ENCODE measurements around the gene PDIA5.

Gene PDIA5

DNA sequence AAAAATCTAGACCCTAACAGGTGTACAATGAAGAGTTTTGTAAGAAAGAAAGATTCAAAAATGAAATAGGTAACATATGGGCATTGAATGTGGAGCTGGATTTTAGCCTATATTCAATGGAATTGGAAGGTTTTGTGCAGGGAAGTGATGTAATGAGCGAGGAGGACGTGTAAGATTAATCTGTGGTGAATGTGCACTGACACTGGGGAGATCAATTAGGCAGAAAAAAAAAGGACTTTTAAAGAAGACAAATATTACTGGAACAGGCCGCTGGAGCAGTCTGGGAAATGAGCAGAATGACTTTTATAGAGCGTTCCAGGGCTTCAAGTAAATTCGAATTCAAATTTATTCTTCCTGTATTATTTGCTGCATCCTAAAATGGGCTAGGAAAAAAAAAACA lies 55.2 kb downstream of the PDIA5 start:
- no peak for DNase-seq

DNA sequence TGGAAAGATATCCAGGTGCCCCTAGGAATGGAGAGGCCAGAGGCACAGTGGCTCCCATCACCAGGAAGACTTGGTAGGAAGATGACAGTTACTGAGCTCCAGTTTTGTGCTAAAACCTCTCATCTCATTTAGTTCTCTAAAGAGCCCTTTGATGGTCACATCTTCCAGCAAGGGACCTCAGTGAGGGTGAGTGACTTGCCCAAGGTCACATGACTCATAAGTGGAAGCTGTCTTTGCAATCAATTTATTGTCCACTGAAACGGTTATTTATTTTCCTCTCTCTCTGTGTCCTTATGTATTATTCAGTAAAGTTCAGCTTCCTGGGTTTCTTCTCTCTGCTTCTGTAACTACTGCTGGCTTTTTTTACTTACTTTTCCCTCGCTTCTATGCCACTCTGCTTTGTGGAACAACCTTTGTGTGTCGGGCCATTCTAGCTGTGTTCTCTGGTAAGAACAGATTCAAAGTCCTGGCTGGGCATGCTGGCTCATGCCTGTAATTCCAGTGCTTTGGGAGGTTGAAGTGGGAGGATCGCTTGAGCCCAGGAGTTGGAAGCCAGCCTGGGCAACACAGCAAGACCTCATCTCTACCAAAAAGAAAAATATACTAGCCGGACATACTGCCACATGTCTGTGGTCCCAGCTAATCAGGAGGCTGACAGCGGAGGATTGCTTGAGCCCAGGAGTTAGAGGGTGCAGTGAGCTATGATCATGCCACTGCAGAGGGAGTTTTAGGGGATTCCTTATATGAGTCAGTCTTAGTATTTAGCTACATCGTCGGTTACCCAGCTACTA lies 55.9 kb downstream of the PDIA5 start:
- no peak for DNase-seq

DNA sequence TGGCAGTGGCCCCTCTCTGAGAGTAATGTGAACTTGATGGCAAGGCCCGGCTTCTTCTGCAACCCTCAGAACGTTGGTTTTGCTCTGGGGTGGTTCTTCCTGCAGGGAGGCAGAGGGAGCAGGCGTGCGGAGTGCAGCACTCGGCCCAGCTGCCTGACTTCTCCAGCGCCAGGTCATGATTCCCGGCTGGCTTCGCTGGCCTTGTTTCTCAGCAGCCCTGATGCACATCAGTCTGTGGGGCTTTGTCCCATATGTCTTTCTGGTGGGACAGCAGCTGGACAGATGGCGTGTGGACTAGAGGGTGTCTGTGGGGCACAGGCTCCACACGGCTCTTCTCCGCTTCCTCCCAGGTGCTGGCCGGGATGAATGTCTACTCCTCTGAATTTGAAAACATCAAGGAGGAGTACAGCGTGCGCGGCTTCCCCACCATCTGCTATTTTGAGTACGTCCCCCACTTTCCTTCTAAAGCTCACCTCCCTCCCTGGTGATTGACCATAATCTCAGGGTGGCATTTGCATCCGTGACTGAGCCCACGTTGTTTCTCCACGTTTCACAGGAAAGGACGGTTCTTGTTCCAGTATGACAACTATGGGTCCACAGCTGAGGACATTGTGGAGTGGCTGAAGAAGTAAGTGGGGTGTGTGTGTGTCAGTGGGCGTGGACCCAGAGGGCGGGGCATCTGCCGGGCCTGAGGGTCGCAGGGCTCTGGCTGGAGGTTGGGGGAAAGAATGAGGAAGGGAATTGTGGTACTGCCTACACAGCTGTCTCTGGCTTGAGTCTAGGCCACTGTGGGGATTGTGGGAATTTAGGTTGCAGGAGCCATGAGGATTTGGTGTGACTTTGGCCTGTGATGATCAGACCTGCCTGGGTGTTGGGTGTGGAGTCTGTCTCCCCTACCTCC lies 57.1 kb downstream of the PDIA5 start:
- no peak for DNase-seq

DNA sequence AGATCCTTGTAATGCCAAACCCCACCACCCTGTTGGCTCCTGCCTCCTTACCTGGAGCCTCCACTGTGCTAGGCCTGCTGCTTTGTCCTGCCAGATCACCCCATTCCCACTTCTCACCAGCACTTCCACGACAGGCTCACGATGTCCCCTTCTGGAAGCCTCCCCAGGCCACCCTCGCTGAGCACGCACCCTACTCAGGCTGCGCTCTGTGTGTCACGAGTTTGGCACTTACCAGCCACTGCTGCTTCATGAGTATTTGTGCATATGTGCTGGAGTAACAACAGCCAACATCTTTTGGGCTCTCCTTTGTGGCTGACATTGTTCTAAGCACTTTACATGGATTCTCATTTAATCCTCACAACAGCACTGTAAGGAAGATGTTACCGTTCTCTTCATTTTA lies 58.1 kb downstream of the PDIA5 start:
- no peak for DNase-seq

DNA sequence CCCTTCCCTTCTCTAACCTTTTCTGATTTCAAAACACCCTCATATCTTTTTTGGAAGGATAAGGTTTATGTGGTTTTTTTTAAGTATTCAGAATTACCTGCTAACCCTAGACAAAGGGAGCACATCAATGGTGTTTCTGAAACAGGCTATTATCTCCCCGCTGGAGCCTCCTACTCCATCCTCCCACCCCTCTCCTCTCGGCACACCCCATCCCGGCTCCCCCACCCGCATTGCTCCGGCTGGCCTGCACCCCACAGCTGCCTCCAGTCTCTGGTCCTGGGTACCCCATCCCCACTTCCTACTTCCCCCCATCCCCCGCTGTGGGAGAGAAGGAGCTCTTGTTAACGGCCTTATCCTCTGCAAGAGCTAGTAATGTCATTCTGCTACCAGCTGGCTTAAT lies 59.2 kb downstream of the PDIA5 start:
- no peak for DNase-seq

DNA sequence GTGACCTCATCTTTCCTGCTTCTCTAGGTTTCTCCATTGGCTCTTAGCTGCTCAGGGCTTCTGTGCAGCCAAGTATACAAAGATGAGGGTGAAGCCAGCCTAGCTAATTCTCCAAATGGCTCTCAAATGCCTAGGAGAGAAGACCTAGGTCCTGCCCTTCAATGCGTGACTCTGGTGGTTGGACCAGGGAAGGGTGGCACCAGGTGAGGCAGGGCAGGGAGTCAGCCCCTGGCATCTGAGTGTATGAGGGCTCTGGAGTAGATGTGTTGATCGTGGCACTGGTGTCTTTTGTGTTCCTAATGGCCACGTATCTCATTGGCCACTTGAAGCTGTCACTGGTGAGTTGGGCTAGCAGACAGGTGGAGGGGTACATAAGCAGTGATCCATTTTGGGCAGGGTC lies 59.8 kb downstream of the PDIA5 start:
- DNase-seq, result no peak

DNA sequence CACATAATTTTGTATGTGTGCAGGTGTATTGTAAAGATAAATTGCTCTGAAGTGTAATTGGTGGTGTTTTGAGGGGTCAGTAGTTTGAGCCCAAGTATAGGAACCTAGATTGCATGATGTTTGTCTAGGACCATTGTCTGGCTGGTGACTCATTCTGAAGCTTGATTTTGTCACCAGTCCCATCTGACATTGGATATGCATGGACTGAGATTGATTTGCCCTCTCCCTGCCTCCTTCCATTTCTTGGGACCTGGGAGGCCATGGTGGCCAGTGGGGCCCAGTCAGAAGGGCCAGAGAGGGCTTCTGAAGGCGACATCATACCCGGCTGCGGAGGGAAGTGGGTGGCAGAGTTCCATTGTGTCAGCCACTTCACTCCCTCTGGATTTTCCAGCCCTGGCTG lies 62.3 kb downstream of the PDIA5 start:
- DNase-seq, result no peak

DNA sequence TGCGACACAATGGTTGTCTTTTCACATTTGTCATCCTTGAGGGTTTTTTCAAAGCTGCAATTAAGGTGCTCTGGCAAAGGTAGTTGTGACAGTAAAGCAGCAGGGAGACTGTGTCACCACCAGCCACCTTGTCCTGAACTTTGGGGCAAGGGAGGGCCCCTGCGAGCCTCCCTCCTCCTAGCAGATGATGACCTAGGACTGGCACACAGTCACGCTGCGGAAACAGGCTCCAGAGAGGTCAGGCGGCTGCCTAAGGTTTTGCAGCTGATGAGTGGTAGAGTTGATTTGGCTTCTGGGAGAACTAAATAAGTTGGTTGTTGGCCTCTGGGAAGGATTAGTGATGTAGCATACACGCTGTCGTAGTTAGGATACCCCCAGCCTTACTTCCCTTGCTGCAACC lies 62.7 kb downstream of the PDIA5 start:
- no peak for DNase-seq

DNA sequence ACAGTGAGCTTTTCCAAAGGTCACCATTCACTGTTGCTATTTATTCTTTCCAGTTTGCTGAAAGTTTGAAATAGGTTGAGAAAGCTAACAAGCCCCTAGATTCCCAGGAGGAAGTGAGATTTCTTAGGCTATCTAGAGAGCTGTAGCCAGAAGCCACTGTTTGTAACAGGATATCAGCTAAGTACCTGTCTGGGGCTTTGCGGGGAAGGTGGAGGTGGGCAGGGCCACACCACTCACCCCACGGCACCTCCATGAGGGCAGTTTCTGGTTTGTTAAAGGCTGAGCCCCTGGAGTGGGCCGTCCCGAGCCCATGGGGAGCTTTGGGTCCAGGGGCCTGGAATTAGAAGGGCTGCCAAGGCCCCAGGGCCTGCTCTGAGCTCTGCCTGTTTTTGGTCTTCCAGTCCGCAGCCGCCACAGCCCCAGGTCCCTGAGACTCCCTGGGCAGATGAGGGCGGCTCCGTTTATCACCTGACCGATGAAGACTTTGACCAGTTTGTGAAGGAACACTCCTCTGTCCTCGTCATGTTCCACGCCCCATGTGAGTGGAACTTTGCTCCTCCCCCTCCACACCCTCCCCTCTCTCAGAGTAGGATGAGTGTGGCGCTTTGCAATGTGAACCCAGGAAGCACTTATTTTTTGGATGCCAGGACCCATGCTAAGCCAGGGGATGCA lies 63.4 kb downstream of the PDIA5 start:
- DNase-seq, result no peak

DNA sequence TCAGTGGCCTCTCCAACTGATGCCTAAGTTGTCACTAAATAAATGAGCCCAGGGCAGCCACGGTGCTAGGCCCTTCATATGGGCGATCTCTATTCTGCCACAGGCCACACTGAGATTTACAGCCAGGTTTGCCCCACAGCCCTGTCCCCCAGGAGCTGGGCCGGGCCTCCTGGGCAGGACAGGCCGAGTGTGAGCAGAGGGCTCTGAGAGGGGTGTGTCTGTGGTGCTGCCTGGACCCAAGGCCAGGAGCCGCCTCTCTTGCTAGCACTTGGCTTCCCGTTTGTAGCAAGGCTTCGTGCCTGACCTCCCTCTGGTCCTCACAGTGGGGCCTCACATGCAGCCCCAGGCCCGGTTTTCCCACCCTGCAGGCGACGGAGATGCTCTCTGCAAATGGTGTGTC lies 67.8 kb downstream of the PDIA5 start:
- no peak for DNase-seq

DNA sequence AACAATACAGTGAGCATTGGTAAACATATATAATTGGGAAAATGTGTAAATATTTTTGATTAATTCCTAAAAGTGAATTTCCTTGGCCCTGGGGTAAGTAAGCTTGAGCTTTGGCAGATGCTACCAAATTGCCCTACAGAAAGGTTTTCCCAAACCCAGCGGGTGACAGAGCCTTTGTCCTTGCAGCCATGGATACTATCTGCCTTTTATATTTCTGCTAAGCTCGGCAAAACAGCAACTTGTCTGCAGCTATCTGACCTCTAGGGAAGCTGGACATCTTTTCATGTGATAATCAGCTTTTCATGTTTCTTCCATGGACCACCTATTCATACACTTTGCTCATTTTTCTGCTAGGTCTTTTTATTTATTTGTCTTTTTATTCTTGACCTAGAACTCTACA lies 70.2 kb downstream of the PDIA5 start:
- no peak for DNase-seq

DNA sequence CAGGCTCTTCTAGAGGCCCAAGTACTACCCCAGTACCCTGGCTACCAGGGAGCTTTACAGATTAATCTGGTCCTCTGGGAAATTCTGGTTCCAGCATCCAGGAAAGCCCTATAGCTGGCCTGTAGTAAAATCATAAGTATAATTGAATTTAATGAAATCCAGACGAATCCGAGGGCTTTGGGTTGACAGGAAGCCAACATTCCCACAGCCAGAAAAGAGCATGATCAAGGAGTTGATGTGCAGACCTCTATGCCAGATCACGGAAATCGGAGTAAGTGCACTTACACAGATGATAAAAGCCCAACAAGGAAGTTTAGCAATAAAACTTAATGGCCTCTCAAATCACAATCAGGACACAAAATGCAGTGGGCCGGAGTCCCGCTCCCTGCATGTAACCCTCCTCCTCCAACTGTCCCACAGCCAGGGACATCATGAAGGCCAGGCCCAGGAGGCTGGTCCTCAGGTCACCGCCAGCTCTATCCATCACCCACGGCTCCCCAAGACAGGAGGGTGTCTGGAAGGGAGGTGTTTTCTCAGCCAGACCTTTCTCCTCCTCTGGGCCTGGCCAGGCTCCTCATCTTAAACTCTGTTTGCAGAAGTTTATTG lies 72.1 kb downstream of the PDIA5 start:
- no peak for DNase-seq

DNA sequence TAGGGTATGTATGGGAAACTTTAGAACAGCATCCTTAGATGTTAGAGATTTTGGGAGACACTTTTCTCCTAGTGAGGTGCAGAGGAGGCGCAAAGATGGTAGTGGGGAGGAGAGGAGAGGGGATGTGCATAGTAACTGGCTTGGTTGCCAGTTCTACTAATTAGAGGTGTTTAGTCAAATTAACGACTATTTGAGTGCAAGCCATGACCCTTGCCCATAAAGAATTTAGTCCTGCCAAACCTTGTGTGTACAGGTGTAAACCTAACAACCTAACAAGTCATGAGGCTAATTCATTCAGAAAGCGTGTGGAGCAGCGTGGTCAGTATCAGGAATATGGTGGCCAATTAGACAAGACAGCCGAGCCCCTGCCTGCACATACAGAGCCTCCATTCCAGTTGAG lies 72.7 kb downstream of the PDIA5 start:
- no peak for DNase-seq

DNA sequence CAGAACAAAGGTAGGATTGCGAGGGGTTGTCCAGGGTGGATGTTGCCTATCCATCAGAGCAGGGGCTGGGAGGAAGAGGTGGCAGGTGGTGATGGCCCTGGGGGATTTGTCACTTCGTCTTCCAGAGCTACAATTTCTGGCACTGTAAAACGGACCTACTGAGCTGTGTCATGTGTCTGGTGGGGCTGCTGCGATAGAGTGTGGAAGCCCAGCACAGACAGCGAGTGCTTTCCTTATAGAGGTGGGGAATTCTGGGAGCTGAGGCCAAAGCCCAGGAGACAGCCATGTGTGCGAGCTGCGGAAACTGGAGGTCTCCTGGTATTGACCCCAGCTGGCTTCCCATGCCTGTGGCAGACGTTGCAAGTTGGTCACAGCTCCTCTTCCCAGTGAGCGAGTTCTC lies 73.7 kb downstream of the PDIA5 start:
- DNase-seq, result no peak

DNA sequence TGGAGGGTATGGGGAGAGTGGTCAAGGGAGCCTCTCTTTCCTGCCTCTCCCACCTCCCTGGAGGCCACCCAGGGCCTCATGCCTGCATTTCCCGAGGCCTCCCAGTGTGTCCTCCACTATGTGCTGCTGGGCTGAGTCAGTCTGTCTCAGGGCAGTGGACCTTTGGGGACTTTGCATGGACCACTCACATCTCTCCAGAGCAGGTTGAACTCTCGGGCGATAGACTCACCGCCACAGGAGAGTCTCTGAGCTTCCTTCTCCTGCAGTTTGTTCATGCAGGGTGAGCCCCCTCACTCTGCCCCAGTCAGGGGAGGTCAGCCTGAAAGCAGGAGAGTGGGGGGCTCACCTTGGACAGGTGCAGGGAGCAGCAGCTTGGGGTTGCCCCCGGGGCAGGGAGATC lies 74.5 kb downstream of the PDIA5 start:
- DNase-seq, result no peak

DNA sequence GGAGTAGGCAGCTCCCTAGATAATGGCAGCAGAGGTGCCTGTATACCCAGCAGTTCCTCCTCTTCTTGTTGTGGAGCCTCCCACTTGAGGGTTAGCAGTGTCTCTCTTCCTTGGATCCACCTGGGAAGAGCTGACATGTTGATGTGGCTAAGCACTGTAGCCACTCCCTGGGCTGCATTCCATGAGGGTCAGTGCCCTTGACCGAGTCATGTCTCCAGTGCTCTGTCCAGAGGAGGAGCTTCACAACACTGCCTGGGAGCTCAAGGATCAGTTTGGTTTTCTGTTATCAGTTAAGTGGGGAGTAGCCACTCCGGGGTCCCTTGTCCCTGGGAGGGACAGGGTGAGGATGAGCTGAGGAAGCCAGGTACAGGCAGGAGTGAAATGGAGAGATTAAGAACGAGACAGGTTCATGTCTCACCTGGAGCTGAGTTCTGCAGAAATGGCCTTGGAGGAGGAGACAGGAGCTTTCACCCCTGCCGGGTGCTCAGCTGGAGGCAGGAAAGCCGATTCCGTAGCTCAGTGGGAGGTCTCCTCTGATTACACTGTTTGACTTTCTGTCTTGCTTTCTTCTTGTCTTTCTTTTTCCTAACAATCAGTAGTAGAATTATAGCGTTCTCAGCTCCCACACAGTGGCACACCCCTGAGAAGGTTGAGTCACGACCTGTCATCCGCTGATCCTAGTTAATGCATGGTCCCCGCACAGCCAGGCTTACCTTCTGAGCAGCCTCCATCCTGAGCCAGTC lies 77.0 kb downstream of the PDIA5 start:
- no peak for DNase-seq

DNA sequence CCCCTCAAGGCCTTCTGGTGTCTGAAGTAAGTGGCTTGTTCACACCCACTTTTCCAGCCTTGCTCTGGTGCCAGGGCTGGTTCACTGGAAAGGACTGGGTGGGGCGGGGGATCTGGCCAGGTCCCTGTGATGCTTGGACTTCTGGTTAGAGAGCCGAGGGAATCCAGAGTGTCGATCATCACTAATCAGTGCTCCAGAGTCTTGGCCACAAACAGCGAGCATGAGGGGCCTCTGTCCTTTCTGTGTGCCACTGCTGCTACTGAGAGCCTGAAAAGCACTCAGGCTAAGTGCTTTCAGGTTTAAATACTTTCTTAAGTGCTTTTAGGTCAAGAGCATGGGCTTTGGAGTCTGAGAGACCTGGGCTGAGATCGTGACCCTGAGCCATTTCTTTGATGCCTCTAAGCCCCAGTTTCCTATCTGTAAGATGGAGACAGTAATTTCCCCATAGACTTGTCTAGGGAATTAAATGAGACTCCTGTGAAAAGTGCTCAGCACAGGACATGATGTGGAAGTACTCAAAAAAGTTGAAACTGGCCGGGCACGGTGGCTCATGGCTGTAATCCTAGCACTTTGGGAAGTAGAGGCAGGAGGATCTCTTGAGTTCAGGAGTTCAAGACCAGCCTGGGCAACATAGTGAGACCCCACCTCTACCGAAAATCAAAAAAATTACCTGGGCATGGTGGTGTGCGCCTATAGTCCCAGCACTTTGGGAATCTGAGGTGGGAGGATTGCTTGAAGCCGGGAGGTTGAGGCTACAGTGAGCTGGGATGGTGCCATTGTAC lies 81.1 kb downstream of the PDIA5 start:
- DNase-seq, result no peak

DNA sequence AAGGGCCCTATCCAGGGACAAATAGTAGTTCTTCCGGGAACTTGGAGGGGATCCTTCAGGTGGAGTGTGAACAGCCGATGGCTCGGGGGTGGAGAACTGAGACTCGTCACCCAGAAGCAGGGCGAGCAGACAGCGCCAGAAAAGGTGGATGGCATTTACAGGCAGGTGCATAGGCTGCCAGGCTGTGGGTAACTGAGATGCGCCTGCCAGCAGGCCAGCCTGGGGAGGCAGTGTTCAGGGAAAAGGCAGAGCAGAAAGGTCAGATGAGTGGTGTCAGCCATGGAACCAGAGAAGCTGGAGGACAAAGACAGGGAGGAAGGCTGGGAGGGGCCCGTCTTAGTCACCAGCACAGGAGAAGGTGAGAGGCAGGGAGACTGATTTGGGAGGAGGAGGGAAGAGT lies 81.9 kb downstream of the PDIA5 start:
- no peak for DNase-seq

DNA sequence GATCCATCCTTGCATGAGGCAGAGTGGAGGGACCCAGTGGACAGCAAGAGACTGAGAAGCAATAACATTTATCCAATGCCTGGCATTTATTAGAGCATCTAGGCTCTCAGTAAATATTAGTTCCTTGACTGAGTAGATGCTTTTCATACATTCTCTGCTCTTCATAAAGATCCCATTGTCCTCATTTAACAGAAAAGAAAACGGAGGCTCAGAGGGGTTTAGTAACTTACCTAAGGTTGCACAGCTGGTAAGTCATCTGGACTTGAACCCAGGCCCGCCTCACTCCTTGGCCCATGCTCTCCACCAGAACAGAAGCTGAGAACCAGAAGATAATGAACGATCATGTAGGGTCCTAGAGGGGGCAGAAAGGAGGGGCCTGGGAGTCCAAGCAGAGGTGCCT lies 82.7 kb downstream of the PDIA5 start:
- DNase-seq, result no peak

DNA sequence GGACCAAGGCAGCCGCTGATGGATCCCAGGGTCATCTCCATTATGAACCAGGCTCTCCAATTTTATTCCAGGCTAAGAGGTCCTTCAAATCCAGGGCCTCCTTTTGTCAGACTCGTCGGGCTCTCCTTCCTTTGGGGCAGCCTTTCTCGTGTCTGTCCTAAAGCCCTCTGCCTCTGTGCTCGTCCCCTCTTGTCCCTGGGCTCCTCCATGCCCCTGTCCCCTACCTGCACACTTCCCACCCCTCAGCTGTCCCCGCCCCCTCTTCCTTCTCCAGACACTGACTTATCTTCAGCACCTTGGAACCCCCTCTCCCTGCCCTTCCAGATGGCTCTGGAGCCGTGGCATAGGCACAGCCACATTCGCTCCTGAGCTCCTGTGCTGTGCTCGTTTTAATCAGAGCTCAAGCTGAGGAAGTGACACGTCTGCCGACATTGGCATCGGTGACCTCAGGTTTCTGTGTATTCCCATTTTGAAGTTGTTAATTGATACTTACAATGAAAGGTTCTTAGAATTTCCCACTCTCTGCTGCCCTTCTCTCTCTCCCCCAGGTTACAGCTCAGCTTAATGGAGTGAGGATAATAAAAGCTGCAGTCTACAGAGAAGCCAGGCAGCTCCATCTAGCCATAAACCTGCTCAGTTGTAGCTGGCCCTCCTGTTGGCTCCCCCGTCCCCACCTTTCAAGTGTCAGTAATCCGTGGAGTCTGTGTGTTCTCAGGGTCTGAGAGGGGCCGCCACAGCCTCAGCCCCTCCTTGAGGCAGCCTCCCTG lies 83.8 kb downstream of the PDIA5 start:
- DNase-seq, result no peak

DNA sequence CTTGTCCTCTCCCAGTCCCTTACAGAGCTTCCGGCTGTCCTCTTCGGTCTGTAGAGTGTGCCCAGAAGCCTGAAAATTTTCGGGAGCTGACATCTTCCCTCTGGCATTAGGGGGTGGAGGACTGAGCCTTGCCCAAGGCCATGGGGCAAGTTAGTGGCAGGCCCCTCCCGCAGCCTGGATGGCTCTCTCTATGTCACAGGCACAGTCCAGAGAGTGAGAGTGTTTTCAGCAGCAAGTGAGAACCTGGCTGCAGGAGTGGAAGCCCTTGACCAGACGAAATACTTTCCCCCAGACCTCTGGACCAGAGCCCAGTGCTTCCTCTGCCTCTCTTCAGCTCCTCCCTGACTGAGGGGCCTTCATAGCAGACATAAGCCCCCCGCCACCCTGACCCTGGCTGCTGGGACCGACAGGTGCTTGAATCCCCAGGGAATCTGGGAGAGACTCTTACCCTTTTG lies 84.5 kb downstream of the PDIA5 start:
- DNase-seq, result no peak

All from activated naive CD4-positive, alpha-beta T cell (primary cell).